Transverse colon (tissue), 4 donors: Measurements from ENCODE around the gene FAM241B. TPM values are rescaled to one million over a fixed set of nuclear protein-coding genes. Genes with fewer than 3 reads are reported as not detected.

Source experiments
- DNase-seq: peaks from one replicate; pipeline ENCODE4 v3.0.0-alpha.2; 2019
- H3K27ac ChIP-seq, 4 donors: fragments of 200-600 bp; sonication (generic); 2 replicates each; pipeline ENCODE4 v1.5.1; 2016 to 2018; ENCODE audit warnings: inconsistent platforms in 4 of 4
- H3K27me3 ChIP-seq: fragments of 200-600 bp; sonication (generic); 2 replicates; pipeline ENCODE4 v1.5.1; 2017; ENCODE audit warnings: inconsistent platforms
- H3K36me3 ChIP-seq, 4 donors: fragments of 200-600 bp; sonication (generic); 2 replicates each; pipeline ENCODE4 v1.5.1; 2017 to 2019; ENCODE audit warnings: inconsistent platforms in 4 of 4
- H3K4me1 ChIP-seq, 4 donors: fragments of 200-600 bp; sonication (generic); 2 replicates each; pipeline ENCODE4 v1.5.1; 2017 to 2020; ENCODE audit warnings: inconsistent platforms in 4 of 4
- H3K4me3 ChIP-seq, 4 donors: fragments of 200-600 bp; sonication (generic); 1 replicate in 1 of 4; 2 replicates in 3 of 4; pipeline versions ENCODE4 v1.5.1 to v1.6.1; 2017 to 2019; ENCODE audit warnings: inconsistent platforms in 4 of 4
- H3K9me3 ChIP-seq, 2 donors: fragments of 200-600 bp; sonication (generic); 2 replicates each; pipeline ENCODE4 v1.5.1; 2017 to 2019; ENCODE audit warnings: inconsistent platforms in 2 of 2
- CTCF ChIP-seq, 5 experiments: fragments of 200-600 bp in 3 of 5; fragments of 450-650 bp in 2 of 5; sonication (generic) in 3 of 5; IDR thresholded peaks; 1 replicate in 2 of 5; 2 replicates in 3 of 5; pipeline ENCODE4 v1.5.1; 2016 to 2017; ENCODE audit warnings: antibody characterized with exemption in 5 of 5, inconsistent platforms in 3 of 5, mild to moderate bottlenecking in 2 of 5, moderate library complexity in 1 of 5
- EP300 ChIP-seq: sonication (generic); formaldehyde crosslinking; IDR thresholded peaks from one replicate; pipeline ENCODE4 v1.6.1; 2017; ENCODE audit warnings: antibody characterized with exemption, low read depth
- POLR2A ChIP-seq: fragments of 450-650 bp; IDR thresholded peaks from one replicate; pipeline ENCODE4 v1.6.1; 2016; ENCODE audit warnings: antibody characterized with exemption, mild to moderate bottlenecking, moderate library complexity
- POLR2AphosphoS5 ChIP-seq, 3 donors: sonication (generic); formaldehyde crosslinking; IDR thresholded peaks; one replicate each; pipeline ENCODE4 v1.6.1; 2016; ENCODE audit warnings: antibody characterized with exemption in 3 of 3
- WGBS, 2 donors: methylation state at CpG; one replicate each; pipeline ENCODE4 v1.1.5; 2018; ENCODE audit warnings: low coverage in 1 of 2; 5-methylcytosine and 5-hydroxymethylcytosine counted together
- in situ Hi-C, 4 donors: fragments of 200-750 bp; cut with MboI; loops; one replicate each; pipeline versions ENCODE4 v1.15.0 to v1.15.1; 2017; ENCODE audit warnings: low sequenced_read_pairs in 3 of 4, low pct_ligation_motif_present in 1 of 4, low pct_unique_long_range_greater_than_20kb in 1 of 4
- intact Hi-C: fragments of 100-400 bp; cut with DNase I; formaldehyde crosslinking; loops from one replicate; pipeline ENCODE4 v1.15.1; 2023; ENCODE audit warnings: low total_unique reads
- total RNA-seq, 4 donors: library from RNA; depleted of rRNA; stranded (reverse); fragments of >200 nt; gene quantifications; one replicate each; pipeline ENCODE4 v1.1.0, GENCODE V29; 2016

The FAM241B gene
- total RNA-seq, 4 donors from 2014 or later, result 0.95 to 1.4 TPM; not detected in 2

- DNase-seq, result no peak
- no peak for TF ChIP-seq CTCF (IDR thresholded peaks at IDR 0.05)
- TF ChIP-seq POLR2AphosphoS5 (IDR thresholded peaks at IDR 0.05), result no peak
- TF ChIP-seq POLR2A, result no peak
- no peak for TF ChIP-seq EP300
- 33 to 55% methylated on average over 3 to 19 of the region's 24 CpGs for WGBS, 2 donors
- peak overlapping the region; percentile 36 to 76 (median 66) for H3K4me3 ChIP-seq
- intact Hi-C loops, result no loop called here
- H3K4me1 ChIP-seq, result peaks cover 0 to 13% (median 7%) of the 10 kb centered on the region in 4 donors
- H3K9me3 ChIP-seq, result no peaks in the 10 kb centered on the region
- peak overlapping the region in 3 of 4 donors; percentile 64 to 67 (median 64) for H3K27ac ChIP-seq
- H3K36me3 ChIP-seq, result no peaks in the 10 kb centered on the region
- in situ Hi-C loops, result loop anchor here (10.0 to 25.0 kb wide), 6 partner anchors 119 to 394 kb away; partner anchors contain the start of gene TACR2 (in 3 of the 4)
- H3K27me3 ChIP-seq, result peaks cover 3% of the 10 kb centered on the region
Observed at GRCh38 chr10:69630651-69631400, 779 bp downstream of the FAM241B start.

GRCh38 chr10:69631566-69631965 lies 1.5 kb downstream of the FAM241B start:
- Histone ChIP-seq H3K36me3 (no peaks in the 10 kb centered on the region), H3K27ac (no peak overlapping the region), H3K9me3 (no peaks in the 10 kb centered on the region), H3K27me3 (peaks cover 3% of the 10 kb centered on the region), H3K4me3 (no peak overlapping the region), H3K4me1 (peaks cover 0 to 13% (median 7%) of the 10 kb centered on the region in 4 donors)
- intact Hi-C loops (no loop called here), in situ Hi-C loops (loop anchor here (10.0 to 25.0 kb wide), 6 partner anchors 119 to 394 kb away; partner anchors contain the start of gene TACR2 (in 3 of the 4))
- 90% methylated on average over 7 of the region's 7 CpGs; no CpG with 5 or more reads in 1 of the 2 donors for WGBS, 2 donors
- no peak for TF ChIP-seq EP300
- TF ChIP-seq POLR2AphosphoS5 (IDR thresholded peaks at IDR 0.05), result no peak
- TF ChIP-seq POLR2A, result no peak
- no peak for TF ChIP-seq CTCF (IDR thresholded peaks at IDR 0.05)
- DNase-seq, result no peak

GRCh38 chr10:69632516-69633199 lies 2.6 kb downstream of the FAM241B start:
- no peak for TF ChIP-seq EP300
- TF ChIP-seq CTCF (IDR thresholded peaks at IDR 0.05), result no peak
- no peak for TF ChIP-seq POLR2A
- TF ChIP-seq POLR2AphosphoS5 (IDR thresholded peaks at IDR 0.05), result no peak
- Histone ChIP-seq H3K9me3 (no peaks in the 10 kb centered on the region), H3K27ac (no peak overlapping the region), H3K27me3 (peaks cover 3% of the 10 kb centered on the region), H3K4me3 (no peak overlapping the region), H3K36me3 (no peaks in the 10 kb centered on the region), H3K4me1 (peaks cover 0 to 13% (median 7%) of the 10 kb centered on the region in 4 donors)
- in situ Hi-C loops (loop anchor here (10.0 to 25.0 kb wide), 6 partner anchors 120 to 395 kb away; partner anchors contain the start of gene TACR2 (in 3 of the 4)), intact Hi-C loops (no loop called here)
- WGBS, 2 donors, result 77% methylated on average over 7 of the region's 7 CpGs; no CpG with 5 or more reads in 1 of the 2 donors
- no peak for DNase-seq
